CD4-positive, alpha-beta T cell treated with Interferon gamma for 1 hour (primary cell): ENCODE results near the gene KRT74.

Source experiments
- DNase-seq: peaks from one replicate; pipeline ENCODE4 v3.0.0-alpha.2; 2020

KRT74 gene

DNA sequence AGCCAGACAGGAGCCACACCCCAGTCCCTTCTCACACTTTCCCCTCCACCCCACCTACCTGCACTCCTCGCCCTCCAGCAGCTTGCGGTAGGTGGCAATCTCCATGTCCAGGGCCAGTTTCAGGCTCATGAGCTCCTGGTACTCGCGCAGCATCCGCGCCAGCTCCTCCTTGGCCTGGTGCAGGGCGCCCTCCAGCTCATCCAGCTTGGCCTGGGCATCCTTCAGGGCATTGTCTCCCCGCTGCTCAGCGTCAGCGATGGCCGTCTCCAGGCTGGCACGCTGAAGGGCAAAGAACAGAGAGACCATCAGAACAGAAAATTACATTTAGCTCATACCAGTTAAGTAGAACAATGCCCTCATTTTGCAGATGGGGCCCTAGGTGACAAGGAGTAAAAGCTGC is 5.5 kb downstream of the KRT74 start:
- no peak for DNase-seq

- DNase-seq = peak; percentile 78
Observed at GRCh38 chr12:52566847-52567291, 6.8 kb downstream of the KRT74 start.

GRCh38 chr12:52564582-52564981 is 9.1 kb downstream of the KRT74 start:
- DNase-seq = no peak

DNA sequence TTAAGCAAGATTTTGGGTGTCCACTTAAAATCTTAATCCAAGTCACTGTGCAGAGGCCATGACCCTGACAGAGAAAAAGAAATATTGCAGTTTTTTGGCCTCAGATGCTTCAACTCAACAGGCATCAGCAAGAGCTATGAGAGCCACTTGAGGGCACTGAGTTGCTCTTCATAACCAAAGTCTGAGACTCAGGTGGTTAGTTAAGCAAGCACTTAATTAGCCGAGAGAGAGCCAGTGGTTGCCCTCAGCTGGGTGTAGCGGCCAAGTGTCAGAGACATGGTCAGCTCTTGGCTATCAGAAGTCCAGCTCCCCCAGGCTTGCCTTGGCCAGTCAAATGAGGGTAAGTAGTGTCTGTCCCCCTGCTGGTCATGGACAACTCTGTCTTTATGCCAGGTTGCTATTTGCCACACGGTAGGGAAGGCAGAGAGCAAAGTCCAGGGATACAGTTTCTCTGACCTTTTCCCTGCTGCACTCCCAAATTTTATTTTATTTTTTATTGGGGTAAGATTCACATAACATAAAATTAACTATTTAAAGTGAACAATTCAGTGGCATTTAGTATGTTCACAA is 11.7 kb downstream of the KRT74 start:
- DNase-seq = no peak

- DNase-seq = no peak
Observed at GRCh38 chr12:52559979-52560378, 13.7 kb downstream of the KRT74 start.

GRCh38 chr12:52558781-52559445 is 14.7 kb downstream of the KRT74 start:
- no peak for DNase-seq

- DNase-seq = no peak
Observed at GRCh38 chr12:52557476-52557875, 16.2 kb downstream of the KRT74 start.

GRCh38 chr12:52555577-52555976 is 18.1 kb downstream of the KRT74 start:
- DNase-seq = no peak

- no peak for DNase-seq
Observed at GRCh38 chr12:52552681-52553195, 20.9 kb downstream of the KRT74 start, which contains the start of gene KRT71. Gene KRT71 (minus strand): TSS chr12:52553145. CDS start chr12:52553077, 68 bp downstream.

GRCh38 chr12:52552055-52552454 is 21.6 kb downstream of the KRT74 start:
- no peak for DNase-seq

GRCh38 chr12:52551216-52551865 is 22.3 kb downstream of the KRT74 start:
- DNase-seq = no peak

GRCh38 chr12:52546126-52546525 is 27.5 kb downstream of the KRT74 start:
- no peak for DNase-seq

DNA sequence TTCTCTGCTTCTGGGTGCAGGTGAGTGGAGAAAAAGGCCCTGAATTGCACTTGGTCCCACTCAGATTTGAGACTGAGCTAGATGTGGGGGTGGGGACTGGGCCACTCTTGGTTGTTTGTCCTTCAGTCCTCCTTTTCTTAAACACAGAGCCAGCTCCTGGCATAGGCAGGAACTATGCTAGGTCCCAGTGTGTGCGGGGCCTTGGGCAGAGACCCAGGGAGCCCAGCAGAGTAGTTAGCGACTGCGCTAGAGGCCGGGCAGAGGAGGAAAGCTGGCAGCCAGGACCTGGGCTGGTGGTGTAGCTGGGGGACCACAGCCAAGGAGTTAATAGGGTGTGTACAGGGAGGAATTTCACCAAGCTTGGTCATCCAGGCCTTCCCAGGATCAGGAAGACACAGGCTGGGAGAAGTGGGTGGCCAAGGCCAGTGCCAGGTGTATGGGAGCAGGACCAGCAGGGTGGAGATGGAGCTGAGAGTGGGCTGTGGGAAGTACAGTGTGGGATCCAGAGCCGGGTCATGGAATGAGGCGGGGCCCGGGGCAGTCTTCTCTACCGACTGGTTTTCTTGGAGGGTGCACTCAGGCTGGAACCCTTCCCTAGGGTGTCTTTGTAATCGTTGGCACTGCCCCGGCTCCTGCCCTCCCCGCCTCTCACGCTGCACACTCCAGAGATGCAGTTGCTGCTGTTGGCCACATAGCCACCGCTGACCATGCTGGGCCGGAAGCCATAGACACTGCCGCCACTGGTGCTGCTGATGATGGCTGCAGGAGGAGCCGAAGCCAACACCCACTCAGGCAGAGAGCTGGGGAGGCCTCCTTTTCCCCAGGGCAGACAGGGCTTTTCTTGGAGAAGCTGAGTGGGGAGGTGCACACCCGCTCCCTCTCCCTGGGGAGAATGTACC is 29.4 kb downstream of the KRT74 start:
- no peak for DNase-seq

DNA sequence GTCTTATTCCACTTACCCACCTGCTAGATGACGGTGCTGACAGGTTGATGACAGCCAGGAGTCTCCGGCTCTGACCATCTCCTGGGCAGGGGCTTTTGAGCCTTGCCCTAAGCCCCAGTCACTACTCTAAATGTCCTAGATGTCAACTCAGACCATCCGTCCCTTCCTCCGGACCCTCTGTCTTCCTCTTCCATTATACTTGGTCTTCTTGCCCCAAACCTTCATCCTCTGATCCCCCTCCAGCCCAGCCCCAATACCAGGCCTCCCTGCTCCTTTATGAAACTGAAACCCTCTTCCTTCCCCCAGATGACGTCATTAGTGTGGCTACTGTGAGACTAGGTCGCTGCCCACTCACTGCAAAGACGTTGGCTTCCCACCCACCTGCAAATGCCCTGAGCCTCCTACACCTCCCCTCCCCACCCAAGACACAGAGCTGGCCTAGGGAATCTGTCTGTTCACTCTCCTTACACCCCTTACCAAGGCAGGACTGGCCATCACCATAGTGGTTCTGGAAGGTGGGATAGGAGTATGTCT is 30.8 kb downstream of the KRT74 start:
- DNase-seq = no peak

GRCh38 chr12:52542157-52542556 is 31.5 kb downstream of the KRT74 start:
- no peak for DNase-seq

GRCh38 chr12:52541709-52542108 is 31.9 kb downstream of the KRT74 start:
- no peak for DNase-seq

DNA sequence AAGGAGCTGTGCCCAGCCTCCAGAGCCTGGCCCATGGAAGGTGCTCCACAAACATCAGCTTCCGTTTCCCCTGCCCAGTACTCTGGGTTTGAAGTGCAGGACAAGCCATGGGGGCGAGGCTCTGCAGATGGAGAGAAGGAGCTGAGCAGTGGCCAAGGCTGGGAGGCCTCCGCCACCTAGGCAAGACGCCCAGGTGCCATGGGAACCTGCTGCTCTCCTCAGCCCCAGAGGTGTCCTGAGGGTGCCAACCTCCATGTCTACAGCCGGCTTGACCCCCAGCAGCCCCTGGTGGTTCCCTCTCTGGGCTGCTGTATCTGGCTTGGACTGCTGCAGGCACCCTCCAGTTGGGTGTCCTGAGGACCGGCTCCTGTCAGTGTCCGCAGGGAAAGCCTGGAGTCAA is 33.1 kb downstream of the KRT74 start:
- DNase-seq = no peak

DNA sequence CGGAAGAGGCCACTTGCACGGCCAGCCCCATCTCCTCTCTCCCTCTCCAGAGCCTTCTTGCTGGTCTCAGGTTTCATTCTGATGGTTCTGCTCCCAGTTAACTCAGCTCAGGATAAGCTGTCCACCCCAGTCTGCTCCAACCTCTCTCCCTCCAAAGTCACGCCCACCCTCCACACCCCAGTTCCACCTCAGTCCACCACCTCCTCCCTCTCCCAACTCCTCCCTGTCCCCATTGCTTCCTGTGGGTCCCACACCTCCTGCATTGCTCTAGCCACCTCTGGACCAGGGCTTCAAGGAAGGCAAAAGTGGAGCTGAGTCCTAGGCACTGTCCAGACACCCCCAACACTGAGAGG is 33.8 kb downstream of the KRT74 start:
- DNase-seq = no peak

DNA sequence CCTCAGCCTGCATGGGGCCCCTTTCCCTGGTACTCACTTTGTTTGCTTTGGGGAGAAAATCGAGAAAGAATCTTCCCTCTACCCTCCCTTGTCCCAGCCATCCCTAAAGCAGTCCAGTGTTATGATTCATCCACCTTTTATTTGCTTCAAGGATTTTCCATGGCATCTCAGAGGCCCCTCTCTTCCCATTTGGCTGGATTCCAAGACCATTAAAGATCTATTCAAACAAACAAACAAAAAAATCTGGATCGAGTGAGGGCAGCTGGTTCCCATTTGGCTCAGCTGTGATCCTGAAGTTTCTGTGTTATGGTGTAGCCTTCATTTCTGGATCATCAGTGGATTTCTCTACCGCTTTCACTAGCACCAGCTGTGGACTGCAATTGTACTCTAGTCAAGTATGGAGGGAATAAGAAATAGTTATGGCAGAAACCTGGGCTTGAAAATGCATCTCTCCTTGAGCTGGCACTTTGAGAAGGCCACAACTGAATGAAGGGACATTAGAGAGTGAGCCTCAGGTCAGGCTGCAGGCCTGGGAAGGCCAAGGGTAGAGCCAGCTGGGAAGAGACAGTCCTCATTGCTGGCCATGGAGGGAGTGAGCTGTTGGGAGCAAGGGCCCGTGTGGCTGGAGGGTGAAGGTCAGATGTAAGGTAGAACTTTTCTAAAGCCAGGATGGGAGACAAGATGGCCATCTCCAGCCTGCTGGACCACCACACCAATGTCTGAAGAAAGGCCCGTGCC is 34.4 kb downstream of the KRT74 start:
- no peak for DNase-seq

DNA sequence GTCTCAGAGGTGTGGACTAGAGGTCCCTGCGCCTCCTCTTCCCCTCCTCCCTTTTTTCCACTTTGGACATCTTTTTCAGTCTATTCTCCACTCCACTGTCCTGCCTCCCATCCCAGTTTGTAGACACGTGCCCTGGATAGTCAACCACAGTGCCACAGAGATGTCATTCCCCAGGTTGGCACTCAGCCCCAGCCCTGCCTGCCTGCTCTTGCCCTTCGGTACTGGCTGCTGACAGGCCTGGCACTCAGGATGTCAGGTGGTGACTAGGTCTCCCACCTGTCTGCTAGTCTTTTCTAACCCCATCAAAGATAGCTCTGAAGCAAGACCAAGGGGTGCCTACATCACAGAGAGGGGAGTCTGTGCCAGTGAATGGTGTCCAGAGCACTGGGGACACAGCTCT is 36.5 kb downstream of the KRT74 start:
- DNase-seq = no peak

DNA sequence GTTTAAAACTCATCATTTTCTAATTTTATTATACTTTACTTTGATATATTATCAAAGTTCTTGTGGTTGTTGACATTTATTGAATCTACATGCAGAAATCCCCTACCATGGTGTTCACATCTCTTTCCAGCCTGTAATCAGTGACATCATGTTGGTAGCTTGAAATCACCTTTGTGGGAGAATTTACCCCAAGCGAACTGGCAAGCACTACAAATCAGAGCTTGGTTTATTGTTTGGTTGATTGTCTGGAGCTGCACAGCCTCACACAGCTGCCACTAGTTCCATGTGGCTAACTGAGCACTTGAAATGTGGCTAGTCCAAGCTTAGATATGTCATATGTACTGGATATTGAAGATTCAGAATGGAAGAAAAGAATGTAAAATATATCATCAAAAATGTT is 38.1 kb downstream of the KRT74 start:
- DNase-seq = no peak

DNA sequence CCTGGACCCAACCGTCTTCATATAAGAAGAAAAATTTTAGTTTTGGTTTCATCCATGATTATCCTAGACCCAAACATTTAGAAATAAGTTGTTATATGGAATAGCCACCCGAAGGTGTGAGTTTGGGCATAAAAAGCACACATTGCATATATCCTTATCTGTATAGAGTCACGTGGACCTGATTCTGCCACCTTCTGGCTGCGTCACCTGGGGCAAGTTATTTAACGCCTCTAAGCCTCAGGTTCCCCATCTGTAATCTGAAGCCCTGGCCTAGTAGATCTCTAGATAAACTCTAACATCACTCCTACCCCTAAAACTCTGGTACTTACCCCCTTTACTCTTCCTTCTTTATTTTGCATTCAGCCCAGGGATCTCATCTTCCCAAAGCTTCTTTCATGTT is 39.2 kb downstream of the KRT74 start:
- no peak for DNase-seq
